ENCODE data around the gene TRIM65. TPM values are rescaled to one million over a fixed set of nuclear protein-coding genes. Genes with fewer than 3 reads are reported as not detected.
"Not testable (repeated sequence)": the region's sequence is repeated elsewhere in the genome, so short reads cannot be mapped to it uniquely, and the experiment has no call there.

TRIM65 gene
- total RNA-seq, 1 experiment from 2014 or later, result 21.1 TPM

GRCh38 chr17:75864448-75864871, 32.3 kb downstream of the TRIM65 start:
- Histone ChIP-seq H4K20me1 (ENCODE audit: insufficient read depth) (no peaks in the 10 kb centered on the region), H3K4me1 (replicated peaks; ENCODE audit: insufficient read depth) (peaks cover 2% of the 10 kb centered on the region; the same call in 1 of the 2 replicates), H3K9me3 (ENCODE audit: insufficient read depth, low read depth) (no peaks in the 10 kb centered on the region), H3F3A (ENCODE audit: insufficient read depth, low read depth) (peaks cover 6% of the 10 kb centered on the region; the same call in 1 of the 2 replicates), H3K4me2 (no peak overlapping the region), H3K9me2 (ENCODE audit: insufficient read depth) (no peaks in the 10 kb centered on the region), H3K4me3 (no peak overlapping the region), H3K27ac (no peak overlapping the region), H3K27me3 (ENCODE audit: insufficient read depth, low read depth) (no peaks in the 10 kb centered on the region), H2AFZ (no peak overlapping the region), H3K79me2 (ENCODE audit: low read depth) (no peaks in the 10 kb centered on the region), H3K36me3 (ENCODE audit: low read depth) (no peaks in the 10 kb centered on the region)
- no TSS peak for BruUV-seq (replicated peaks)
- CTCF ChIA-PET, result interaction anchor here (1.0 kb wide), 1 partner anchor 18 kb away, joined by 3 read pairs; no protein-coding TSS in a partner anchor
- intact Hi-C loops (cut with micrococcal nuclease; ENCODE audit: unreplicated experiment), result no loop called here
- no peak for DNase-seq
- TF ChIP-seq CTCF (conservative IDR thresholded peaks at IDR 0.05), result no peak
- TF ChIP-seq EZH2 (IDR thresholded peaks at IDR 0.05; ENCODE audit: low read depth), result no peak
- POLR2A ChIA-PET (ENCODE audit: unreplicated experiment), result no interaction called here

GRCh38 chr17:75861927-75862317, 34.8 kb downstream of the TRIM65 start:
- H3K4me2 ChIP-seq, result no peak overlapping the region
- no peaks in the 10 kb centered on the region for H3K9me2 ChIP-seq (ENCODE audit: insufficient read depth)
- H3K36me3 ChIP-seq (ENCODE audit: low read depth), result no peaks in the 10 kb centered on the region
- no peaks in the 10 kb centered on the region for H3K27me3 ChIP-seq (ENCODE audit: insufficient read depth, low read depth)
- intact Hi-C loops (cut with micrococcal nuclease; ENCODE audit: unreplicated experiment), result no loop called here
- H3F3A ChIP-seq (ENCODE audit: insufficient read depth, low read depth), result peaks cover 13% of the 10 kb centered on the region; the same call in 1 of the 2 replicates
- no peak overlapping the region for H3K4me3 ChIP-seq
- no peak for TF ChIP-seq EZH2 (IDR thresholded peaks at IDR 0.05; ENCODE audit: low read depth)
- no peak for TF ChIP-seq CTCF (conservative IDR thresholded peaks at IDR 0.05)
- no peaks in the 10 kb centered on the region for H3K79me2 ChIP-seq (ENCODE audit: low read depth)
- H3K9me3 ChIP-seq (ENCODE audit: insufficient read depth, low read depth), result no peaks in the 10 kb centered on the region
- CTCF ChIA-PET, result interaction anchor here (0.6 kb wide), 2 partner anchors 115 to 248 kb away, joined by 8 to 11 read pairs; no protein-coding TSS in a partner anchor
- H4K20me1 ChIP-seq (ENCODE audit: insufficient read depth), result no peaks in the 10 kb centered on the region
- POLR2A ChIA-PET (ENCODE audit: unreplicated experiment), result interaction anchor here (0.7 kb wide), 1 partner anchor 221 kb away, joined by 4 read pairs; no protein-coding TSS in a partner anchor
- H2AFZ ChIP-seq, result no peak overlapping the region
- no peaks in the 10 kb centered on the region for H3K4me1 ChIP-seq (replicated peaks; ENCODE audit: insufficient read depth)
- BruUV-seq (replicated peaks), result no TSS peak
- DNase-seq, result no peak
- H3K27ac ChIP-seq, result no peak overlapping the region

GRCh38 chr17:75859358-75859757, 37.4 kb downstream of the TRIM65 start:
- H3K36me3 ChIP-seq (ENCODE audit: low read depth); H3K9me2 ChIP-seq (ENCODE audit: insufficient read depth); H3K79me2 ChIP-seq (ENCODE audit: low read depth); H2AFZ ChIP-seq; H3K27ac ChIP-seq; H3K4me2 ChIP-seq; H4K20me1 ChIP-seq (ENCODE audit: insufficient read depth); intact Hi-C loops (cut with micrococcal nuclease; ENCODE audit: unreplicated experiment); H3K9me3 ChIP-seq (ENCODE audit: insufficient read depth, low read depth); DNase-seq; H3K27me3 ChIP-seq (ENCODE audit: insufficient read depth, low read depth); BruUV-seq (replicated peaks); H3K4me1 ChIP-seq (replicated peaks; ENCODE audit: insufficient read depth); H3K4me3 ChIP-seq: not testable (repeated sequence)
- ChIA-PET CTCF (interaction anchor here (1.1 kb wide), 1 partner anchor 14 kb away, joined by 3 read pairs; no protein-coding TSS in a partner anchor), POLR2A (ENCODE audit: unreplicated experiment) (interaction anchor here (0.6 to 1.0 kb wide), 2 partner anchors 79 to 97 kb away, joined by 3 to 6 read pairs; a partner anchor contains a TSS)
- H3F3A ChIP-seq (ENCODE audit: insufficient read depth, low read depth), result peaks cover 23% of the 10 kb centered on the region; the same call in 1 of the 2 replicates

Measured in PC-9 (cell line).